22Rv1 (cell line): ENCODE measurements around the gene B4GALNT3.

Experiments
- ZFX ChIP-seq: fragments of 450-650 bp; IDR thresholded peaks from 2 replicates; pipeline ENCODE4 v1.6.1; 2017; ENCODE audit warnings: antibody characterized with exemption, borderline replicate concordance
- TF ChIP-seq, protein P1 (sequence below): fragments of 450-650 bp; IDR thresholded peaks from 2 replicates; pipeline ENCODE4 v1.5.1; 2017; ENCODE audit warnings: mild to moderate bottlenecking

- TF ChIP-seq, protein P1, sequence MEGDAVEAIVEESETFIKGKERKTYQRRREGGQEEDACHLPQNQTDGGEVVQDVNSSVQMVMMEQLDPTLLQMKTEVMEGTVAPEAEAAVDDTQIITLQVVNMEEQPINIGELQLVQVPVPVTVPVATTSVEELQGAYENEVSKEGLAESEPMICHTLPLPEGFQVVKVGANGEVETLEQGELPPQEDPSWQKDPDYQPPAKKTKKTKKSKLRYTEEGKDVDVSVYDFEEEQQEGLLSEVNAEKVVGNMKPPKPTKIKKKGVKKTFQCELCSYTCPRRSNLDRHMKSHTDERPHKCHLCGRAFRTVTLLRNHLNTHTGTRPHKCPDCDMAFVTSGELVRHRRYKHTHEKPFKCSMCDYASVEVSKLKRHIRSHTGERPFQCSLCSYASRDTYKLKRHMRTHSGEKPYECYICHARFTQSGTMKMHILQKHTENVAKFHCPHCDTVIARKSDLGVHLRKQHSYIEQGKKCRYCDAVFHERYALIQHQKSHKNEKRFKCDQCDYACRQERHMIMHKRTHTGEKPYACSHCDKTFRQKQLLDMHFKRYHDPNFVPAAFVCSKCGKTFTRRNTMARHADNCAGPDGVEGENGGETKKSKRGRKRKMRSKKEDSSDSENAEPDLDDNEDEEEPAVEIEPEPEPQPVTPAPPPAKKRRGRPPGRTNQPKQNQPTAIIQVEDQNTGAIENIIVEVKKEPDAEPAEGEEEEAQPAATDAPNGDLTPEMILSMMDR = no peak
- no peak for TF ChIP-seq ZFX
Measured at GRCh38 chr12:450438-450837, 9.3 kb upstream of the B4GALNT3 start.
